Measurements from ENCODE around the gene ACTR3.

DNA sequence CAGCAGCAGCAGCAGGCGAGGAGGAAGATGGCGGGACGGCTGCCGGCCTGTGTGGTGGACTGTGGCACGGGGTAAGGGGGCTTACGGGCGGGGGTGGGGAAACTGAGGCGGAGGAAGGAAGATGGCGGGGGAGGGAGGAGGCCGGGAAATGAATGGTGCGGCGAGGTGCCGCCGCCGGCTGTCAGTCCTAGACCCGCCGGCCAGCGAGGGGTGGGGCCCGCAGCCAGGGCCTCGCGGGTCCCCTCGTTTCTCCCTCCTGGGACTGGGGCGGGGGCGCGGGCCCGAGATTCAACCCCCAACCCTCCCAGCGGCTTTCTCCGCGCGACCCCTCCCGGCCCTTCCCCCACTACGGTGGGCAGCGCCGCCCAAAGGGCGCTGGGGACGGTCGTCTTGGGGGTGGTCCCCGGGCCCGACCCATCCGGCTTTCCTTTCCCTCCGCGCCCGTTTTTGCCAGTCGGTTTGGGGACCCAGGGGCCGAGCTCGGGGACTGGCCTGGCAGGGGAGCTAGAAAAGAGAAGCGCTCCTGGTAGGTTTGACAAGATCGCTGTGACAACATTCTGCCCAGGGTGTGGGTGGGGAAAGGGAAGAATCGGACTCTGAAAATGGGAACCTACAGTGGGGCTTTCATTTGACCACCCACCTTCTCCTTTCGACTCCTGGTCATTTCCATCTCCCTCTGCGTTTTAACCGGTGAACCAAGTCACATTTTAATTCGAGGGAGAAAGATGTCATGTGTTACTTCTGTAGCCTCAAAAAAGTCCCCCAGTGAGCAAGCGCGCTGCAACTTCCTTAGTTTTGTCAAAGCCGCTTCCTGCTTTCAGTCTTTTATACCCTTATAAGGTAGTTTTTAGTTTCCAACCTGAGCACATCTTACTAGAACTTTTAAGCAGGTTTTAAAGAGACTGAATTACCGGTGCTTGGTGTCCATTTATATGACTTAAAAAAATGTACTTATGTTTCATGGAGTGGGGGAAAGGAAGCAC, 655 bp downstream of the ACTR3 start:
- TF ChIP-seq, protein P1, sequence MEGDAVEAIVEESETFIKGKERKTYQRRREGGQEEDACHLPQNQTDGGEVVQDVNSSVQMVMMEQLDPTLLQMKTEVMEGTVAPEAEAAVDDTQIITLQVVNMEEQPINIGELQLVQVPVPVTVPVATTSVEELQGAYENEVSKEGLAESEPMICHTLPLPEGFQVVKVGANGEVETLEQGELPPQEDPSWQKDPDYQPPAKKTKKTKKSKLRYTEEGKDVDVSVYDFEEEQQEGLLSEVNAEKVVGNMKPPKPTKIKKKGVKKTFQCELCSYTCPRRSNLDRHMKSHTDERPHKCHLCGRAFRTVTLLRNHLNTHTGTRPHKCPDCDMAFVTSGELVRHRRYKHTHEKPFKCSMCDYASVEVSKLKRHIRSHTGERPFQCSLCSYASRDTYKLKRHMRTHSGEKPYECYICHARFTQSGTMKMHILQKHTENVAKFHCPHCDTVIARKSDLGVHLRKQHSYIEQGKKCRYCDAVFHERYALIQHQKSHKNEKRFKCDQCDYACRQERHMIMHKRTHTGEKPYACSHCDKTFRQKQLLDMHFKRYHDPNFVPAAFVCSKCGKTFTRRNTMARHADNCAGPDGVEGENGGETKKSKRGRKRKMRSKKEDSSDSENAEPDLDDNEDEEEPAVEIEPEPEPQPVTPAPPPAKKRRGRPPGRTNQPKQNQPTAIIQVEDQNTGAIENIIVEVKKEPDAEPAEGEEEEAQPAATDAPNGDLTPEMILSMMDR (conservative IDR thresholded peaks at IDR 0.05; ENCODE audit: low read depth, low read length), result no peak
- no peak for TF ChIP-seq EZH2phosphoT487 (IDR thresholded peaks at IDR 0.05; ENCODE audit: borderline replicate concordance, low read length)
- no peak for TF ChIP-seq EZH2 (IDR thresholded peaks at IDR 0.05; ENCODE audit: low read length, unreplicated experiment)

Data from PC-3 (cell line).